Measurements from ENCODE around the gene RANBP9. TPM values are rescaled to one million over a fixed set of nuclear protein-coding genes. Genes with fewer than 3 reads are reported as not detected.

The RANBP9 gene
- total RNA-seq, 2 donors from 2014 or later = 28.4 TPM

DNA sequence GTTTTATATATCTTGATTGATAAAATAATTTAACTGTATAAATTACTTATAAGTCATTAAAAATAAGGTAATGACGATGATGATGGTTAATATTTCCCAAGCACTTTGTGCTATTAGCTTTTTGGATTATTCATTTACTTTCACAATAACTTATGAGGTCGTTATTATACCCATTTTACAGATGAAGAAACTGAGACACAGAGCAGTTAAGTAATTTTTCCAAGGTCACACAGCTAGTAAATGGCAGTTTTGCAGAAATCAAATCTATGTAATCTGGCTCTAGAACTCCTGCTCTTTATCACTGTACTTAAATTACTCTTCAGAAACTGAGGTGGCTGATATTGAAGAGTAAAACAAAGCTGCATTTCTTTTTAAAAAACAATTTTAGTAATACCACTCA, 78.3 kb downstream of the RANBP9 start:
- H3K4me3 ChIP-seq = no peak overlapping the region
- H3K27ac ChIP-seq = no peak overlapping the region
- DNase-seq (ENCODE audit: low spot score) = no peak
- H3K36me3 ChIP-seq = peaks cover 35% of the 10 kb centered on the region
- H3K4me1 ChIP-seq = no peaks in the 10 kb centered on the region
- no peaks in the 10 kb centered on the region for H3K27me3 ChIP-seq
- no peaks in the 10 kb centered on the region for H3K9me3 ChIP-seq
- TF ChIP-seq, protein P1, sequence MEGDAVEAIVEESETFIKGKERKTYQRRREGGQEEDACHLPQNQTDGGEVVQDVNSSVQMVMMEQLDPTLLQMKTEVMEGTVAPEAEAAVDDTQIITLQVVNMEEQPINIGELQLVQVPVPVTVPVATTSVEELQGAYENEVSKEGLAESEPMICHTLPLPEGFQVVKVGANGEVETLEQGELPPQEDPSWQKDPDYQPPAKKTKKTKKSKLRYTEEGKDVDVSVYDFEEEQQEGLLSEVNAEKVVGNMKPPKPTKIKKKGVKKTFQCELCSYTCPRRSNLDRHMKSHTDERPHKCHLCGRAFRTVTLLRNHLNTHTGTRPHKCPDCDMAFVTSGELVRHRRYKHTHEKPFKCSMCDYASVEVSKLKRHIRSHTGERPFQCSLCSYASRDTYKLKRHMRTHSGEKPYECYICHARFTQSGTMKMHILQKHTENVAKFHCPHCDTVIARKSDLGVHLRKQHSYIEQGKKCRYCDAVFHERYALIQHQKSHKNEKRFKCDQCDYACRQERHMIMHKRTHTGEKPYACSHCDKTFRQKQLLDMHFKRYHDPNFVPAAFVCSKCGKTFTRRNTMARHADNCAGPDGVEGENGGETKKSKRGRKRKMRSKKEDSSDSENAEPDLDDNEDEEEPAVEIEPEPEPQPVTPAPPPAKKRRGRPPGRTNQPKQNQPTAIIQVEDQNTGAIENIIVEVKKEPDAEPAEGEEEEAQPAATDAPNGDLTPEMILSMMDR (IDR thresholded peaks at IDR 0.05) = no peak

DNA sequence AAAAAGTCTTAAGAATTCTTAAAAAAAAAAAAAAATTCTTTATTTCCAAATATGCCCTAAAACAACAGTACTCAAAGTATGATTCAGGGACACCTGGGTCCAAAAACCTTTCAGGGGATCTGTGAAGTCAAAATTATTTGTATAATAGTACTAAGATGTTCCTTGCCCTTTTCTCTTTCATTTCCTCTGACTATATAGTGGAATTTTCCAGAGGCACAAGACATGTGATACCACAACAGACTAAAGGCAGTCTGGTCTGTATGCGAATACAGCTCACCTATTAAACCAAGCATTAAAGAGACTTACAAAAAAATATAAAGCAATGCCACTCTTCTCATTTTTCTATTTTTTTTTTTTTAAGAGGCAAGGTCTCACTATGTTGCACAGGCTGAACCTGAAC, 81.1 kb downstream of the RANBP9 start:
- H3K36me3 ChIP-seq = peaks cover 37% of the 10 kb centered on the region

DNA sequence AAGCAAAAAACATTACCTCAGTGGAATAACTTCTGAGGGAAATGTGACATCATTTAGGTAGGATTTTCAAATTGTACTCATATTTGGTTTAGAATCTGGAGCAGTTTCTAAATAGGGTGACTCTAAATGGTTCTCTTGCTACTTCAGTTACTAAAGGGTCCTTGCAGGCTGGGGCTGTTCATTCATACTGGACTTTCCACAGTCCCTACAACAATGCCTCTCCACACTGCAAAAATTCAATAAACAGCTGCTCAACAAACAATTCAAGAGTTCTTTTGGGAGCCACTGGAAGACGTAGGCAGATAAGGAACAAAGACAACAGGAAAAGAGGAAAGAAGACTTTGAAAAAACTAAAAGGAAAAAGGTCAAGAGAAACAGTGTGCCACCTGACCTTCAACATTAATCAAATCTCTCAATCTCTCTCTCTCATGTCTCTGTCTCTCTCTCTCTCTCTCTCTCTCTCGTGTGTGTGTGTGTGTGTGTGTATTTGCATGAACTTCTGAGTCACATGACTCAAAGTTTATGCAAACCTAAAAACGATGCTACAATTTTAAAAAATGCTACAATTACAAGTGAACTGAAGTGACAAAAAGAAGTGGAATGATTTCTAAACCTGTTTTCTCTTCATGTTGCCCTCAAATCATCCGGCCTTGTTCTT, 82.0 kb downstream of the RANBP9 start:
- Histone ChIP-seq H3K4me1 (no peaks in the 10 kb centered on the region), H3K36me3 (peaks cover 46% of the 10 kb centered on the region), H3K4me3 (no peak overlapping the region), H3K27me3 (no peaks in the 10 kb centered on the region), H3K27ac (no peak overlapping the region), H3K9me3 (no peaks in the 10 kb centered on the region)
- TF ChIP-seq, protein P1 (IDR thresholded peaks at IDR 0.05) = no peak
- no peak for DNase-seq (ENCODE audit: low spot score)

More for the DNA sequence above, 81.1 kb downstream of the RANBP9 start:
- H3K4me1 ChIP-seq = no peaks in the 10 kb centered on the region
- H3K27ac ChIP-seq = no peak overlapping the region
- no peak for DNase-seq (ENCODE audit: low spot score)
- no peaks in the 10 kb centered on the region for H3K9me3 ChIP-seq
- H3K4me3 ChIP-seq = no peak overlapping the region
- H3K27me3 ChIP-seq = no peaks in the 10 kb centered on the region
- TF ChIP-seq, protein P1 (IDR thresholded peaks at IDR 0.05) = no peak

- TF ChIP-seq, protein P1 (IDR thresholded peaks at IDR 0.05) = peak in 1 of 2 donors; percentile 53
Observed at GRCh38 chr6:13624871-13625288, 86.8 kb downstream of the RANBP9 start.

GRCh38 chr6:13617066-13617465, 94.6 kb downstream of the RANBP9 start:
- Histone ChIP-seq H3K27ac (no peak overlapping the region), H3K4me3 (no peak overlapping the region), H3K27me3 (no peaks in the 10 kb centered on the region), H3K36me3 (peaks cover 45% of the 10 kb centered on the region), H3K9me3 (no peaks in the 10 kb centered on the region), H3K4me1 (peaks cover 0 to 29% of the 10 kb centered on the region in 2 donors)
- DNase-seq (ENCODE audit: low spot score) = no peak
- TF ChIP-seq, protein P1 (IDR thresholded peaks at IDR 0.05) = no peak

More at GRCh38 chr6:13624871-13625288, 86.8 kb downstream of the RANBP9 start:
- Histone ChIP-seq H3K36me3 (peaks cover 69% of the 10 kb centered on the region), H3K27ac (no peak overlapping the region), H3K4me1 (no peaks in the 10 kb centered on the region), H3K27me3 (no peaks in the 10 kb centered on the region), H3K4me3 (no peak overlapping the region), H3K9me3 (no peaks in the 10 kb centered on the region)
- DNase-seq (ENCODE audit: low spot score) = no peak

DNA sequence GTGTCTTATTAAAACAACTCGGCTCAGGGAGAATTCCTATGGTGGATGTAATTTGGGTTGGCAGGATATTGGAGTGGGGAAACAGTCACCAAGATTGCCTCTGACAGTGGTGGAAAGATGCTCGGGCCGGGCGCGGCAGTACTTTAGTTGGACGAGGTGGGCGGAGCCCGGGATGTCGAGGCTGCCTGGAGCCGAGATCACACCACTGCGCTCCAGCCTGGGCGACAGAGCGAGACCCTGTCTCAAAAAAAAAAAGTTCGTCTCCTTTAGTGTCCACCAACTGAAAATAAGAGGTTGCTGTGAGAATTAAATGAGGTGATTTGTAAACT, 95.9 kb downstream of the RANBP9 start:
- no peaks in the 10 kb centered on the region for H3K27me3 ChIP-seq
- H3K27ac ChIP-seq = peak overlapping the region; percentile 88
- TF ChIP-seq, protein P1 (IDR thresholded peaks at IDR 0.05) = no peak
- peak; percentile 71 for DNase-seq (ENCODE audit: low spot score)
- no peaks in the 10 kb centered on the region for H3K9me3 ChIP-seq
- H3K36me3 ChIP-seq = peaks cover 32% of the 10 kb centered on the region
- H3K4me1 ChIP-seq = peaks cover 0 to 29% of the 10 kb centered on the region in 2 donors
- H3K4me3 ChIP-seq = peak overlapping the region; percentile 79 to 80
